GM12873 (cell line): ENCODE measurements around the gene IHH.
A peak's percentile ranks its signal among the peaks of the same experiment; 100 is the strongest.

Experiments used
- CTCF ChIP-seq: IDR thresholded peaks from 2 replicates; pipeline ENCODE4 v1.5.1; 2012; ENCODE audit warnings: low read depth, mild to moderate bottlenecking, moderate library complexity, low read length, control low read depth; ENCODE audit not compliant: insufficient read depth; ENCODE audit errors: missing control alignments

The IHH gene

DNA sequence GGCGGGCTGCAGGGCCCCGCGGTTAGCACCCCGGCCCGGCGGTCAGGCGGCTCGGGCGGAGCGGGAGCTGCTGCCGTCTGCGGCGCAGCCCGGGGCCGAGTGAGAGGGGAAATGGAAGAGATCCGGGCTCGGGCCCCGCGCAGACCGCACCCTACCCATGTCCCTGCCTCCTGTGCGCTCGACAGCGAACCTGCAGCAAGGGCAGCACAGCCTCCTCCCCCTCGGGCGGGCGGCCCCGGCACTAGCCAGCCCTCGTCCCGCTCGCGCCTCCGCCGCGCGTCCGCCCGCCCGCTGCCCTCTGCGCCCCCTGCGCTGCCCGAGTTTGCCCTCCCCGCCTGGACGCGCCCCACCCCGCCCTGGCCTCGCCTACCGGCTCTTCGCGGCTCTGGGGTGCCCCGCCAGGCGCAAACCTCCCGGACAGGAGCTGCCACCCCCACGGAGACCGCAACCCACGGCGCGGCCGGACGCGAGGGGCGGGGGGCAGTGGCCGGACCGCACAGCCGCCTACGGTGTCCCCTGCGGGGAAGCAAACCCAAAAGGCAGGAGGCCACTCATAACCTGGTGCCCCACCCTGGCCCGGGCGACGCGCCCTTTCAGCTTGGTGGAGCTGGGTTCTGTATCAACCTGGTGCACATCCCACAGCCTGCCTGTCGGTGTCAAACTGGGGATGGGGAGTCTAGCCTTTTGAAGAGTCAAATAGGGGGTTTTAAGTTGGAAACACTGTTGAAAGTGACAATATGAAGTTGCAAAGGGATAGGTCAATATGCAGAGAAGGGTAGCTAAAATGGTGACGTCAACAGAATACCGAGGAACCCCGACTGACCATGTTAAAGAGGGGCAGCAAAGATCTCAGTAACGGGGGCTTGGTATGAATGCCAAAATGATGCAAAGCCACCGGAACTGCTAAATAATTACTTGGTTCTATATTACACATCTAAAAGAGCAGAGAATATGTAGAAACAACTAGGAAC, at the start of gene IHH:
Gene IHH (minus strand): TSS at position 101 of the 971 bp plus-strand sequence. CDS start 454 bp downstream, outside the sequence.
- TF ChIP-seq CTCF: no peak

DNA sequence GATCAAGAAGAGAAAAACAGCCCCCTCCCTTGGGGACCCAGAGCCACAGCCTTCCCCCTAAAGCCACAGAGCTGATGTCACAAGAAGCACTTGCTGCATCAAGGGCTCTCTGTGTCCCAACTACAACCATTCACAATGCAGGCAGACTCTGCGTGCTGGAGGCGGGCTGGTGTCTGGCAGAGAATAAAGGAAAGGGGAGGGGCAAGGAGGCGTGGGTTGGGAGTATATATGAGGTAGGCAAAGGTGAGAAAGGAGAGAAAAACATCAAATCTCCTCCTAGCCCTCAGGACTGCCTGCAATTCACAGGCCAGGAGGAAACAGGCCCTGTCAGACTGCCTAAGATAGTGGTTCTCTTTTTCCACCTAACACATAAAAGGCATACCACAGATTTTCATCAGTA, 48.8 kb upstream of the IHH start:
- TF ChIP-seq CTCF: no peak

GRCh38 chr2:219107758-219108157, 47.0 kb upstream of the IHH start:
- TF ChIP-seq CTCF: no peak

DNA sequence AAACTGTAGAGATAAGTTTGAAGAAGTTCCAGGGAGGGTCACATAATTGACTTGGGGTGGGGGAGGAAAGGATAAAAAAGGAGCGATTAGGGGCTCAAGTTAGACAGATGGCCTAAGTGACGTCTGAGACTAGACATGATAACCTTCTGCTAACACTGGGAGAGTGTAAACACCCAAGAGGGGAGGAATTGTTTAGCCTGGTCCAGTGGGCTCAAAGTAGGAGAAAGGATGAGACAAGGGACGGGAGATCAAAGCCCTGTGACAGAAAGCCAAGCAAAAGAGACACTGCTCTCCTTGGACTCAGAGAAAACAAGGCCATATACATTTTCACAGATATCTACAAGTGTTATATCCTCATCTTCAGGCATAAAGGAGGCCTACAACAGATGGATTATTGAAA, 45.5 kb upstream of the IHH start:
- no peak for TF ChIP-seq CTCF

DNA sequence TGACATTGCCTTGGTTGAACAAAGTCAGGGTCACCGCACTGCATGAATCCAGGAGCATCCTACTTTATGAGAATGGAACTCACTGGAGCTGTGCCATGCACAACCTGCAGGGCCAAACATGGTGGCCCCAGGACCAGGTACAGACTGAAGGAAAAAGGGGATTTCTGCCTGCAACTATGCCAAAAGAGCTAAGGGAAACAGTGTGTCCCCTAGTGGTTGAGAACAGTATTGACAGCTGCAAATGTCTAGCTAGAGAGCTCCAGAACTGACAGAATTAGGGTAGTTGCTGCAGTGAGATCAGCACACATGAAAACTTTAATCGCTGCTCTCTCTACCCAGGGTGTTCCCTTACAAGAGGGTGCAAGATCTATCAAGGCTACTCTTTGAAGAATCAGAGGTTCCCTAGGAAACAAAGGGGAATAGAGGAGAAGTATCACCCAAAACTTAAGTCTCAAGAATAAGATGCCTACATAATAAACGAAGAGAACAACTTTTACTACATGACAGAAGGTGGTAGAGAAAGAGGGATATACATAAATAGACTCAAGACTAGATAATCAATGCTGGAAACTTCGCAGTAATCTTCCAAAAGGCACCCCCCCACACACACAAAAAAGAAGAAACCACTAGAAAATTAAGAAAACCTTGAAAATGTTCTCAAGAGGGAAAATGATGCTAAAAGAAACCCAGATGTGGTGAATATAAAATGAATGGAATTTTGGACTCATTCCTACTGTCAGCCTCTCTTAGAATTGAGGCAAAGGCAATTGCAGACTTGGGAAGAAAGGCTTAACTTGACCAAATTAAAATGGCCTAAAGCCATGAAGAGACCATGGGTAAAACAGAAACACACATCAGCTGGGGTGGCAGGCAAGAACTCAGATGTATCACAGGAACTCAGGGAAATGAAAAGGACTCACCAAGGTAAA, 43.6 kb upstream of the IHH start:
- TF ChIP-seq CTCF: peak; percentile 97

DNA sequence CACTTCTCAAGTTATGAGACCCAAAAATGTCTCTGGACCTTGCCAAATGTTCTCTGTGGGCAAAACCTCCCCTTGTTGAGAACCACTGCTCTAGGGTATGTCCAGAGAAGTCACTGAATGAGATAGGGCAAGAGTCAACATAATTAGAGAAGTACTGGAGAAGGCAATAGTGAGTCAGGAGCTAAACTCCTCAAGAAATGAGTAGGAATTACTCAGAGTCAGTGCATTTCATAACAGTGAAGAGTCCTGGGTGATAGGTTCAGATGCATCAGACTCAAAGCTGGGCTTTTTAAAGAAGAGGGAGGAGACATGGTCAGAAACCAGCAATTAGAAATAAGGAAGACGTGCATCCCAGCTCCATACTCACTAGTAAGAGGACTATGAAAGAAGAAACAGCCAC, 38.6 kb upstream of the IHH start:
- TF ChIP-seq CTCF: no peak
